H1 (cell line): Measurements from ENCODE around the gene CNOT2. TPM values are rescaled to one million over a fixed set of nuclear protein-coding genes. Genes with fewer than 3 reads are reported as not detected.

Source experiments
- CTCF ChIA-PET: fragments of 300-600 bp; sonication (Branson Sonifier 250); formaldehyde crosslinking; loops from one replicate; lab custom pipeline; 2021; ENCODE audit not compliant: partially characterized antibody; lab: Charles Lee
- POLR2A ChIA-PET: fragments of 300-600 bp; sonication (Branson Sonifier 250); formaldehyde crosslinking; loops from one replicate; lab custom pipeline; 2021; ENCODE audit warnings: inconsistent platforms; ENCODE audit not compliant: partially characterized antibody; lab: Charles Lee
- DNase-seq, 2 experiments: peaks; one replicate each; pipeline versions ENCODE4 v3.0.0 to v3.0.0-alpha.2; 2010 to 2022; ENCODE audit warnings: low spot score in 2 of 2, low read depth in 1 of 2, mixed read lengths in 1 of 2
- FAIRE-seq: peaks from 2 replicates; lab custom pipeline; 2011; peaks lifted over from hg19 to GRCh38; lab: Jason Lieb, UNC
- H2AFZ ChIP-seq: 2 replicates; pipeline ENCODE4 v1.8.1; 2012; ENCODE audit warnings: low read length, inconsistent platforms
- H2AK5ac ChIP-seq: 2 replicates; pipeline ENCODE4 v1.6.1; 2013; ENCODE audit warnings: low read depth, low read length
- H2BK120ac ChIP-seq: replicated peaks from 2 replicates; pipeline ENCODE3; 2013; ENCODE audit warnings: low read depth, low read length, inconsistent platforms
- H2BK12ac ChIP-seq: 2 replicates; pipeline ENCODE4 v1.6.1; 2013; ENCODE audit warnings: low read depth, low read length
- H2BK15ac ChIP-seq: 2 replicates; pipeline ENCODE4 v1.6.1; 2013; ENCODE audit warnings: low read length
- H2BK20ac ChIP-seq: 2 replicates; pipeline ENCODE4 v1.6.1; 2013; ENCODE audit warnings: low read length
- H2BK5ac ChIP-seq: 2 replicates; pipeline ENCODE4 v1.6.1; 2013; ENCODE audit warnings: low read depth, low read length
- H3K14ac ChIP-seq: 2 replicates; pipeline ENCODE4 v1.6.1; 2013; ENCODE audit warnings: inconsistent platforms; ENCODE audit not compliant: insufficient read length
- H3K18ac ChIP-seq: 2 replicates; pipeline ENCODE4 v1.6.1; 2013; ENCODE audit warnings: low read length; ENCODE audit errors: extremely low read depth
- H3K23ac ChIP-seq: 2 replicates; pipeline ENCODE4 v1.6.1; 2013; ENCODE audit warnings: inconsistent platforms; ENCODE audit not compliant: insufficient read length
- H3K23me2 ChIP-seq: 2 replicates; pipeline ENCODE4 v1.6.1; 2013; ENCODE audit warnings: low read depth, low read length
- H3K27ac ChIP-seq: 2 replicates; pipeline ENCODE4 v1.6.1; 2011; ENCODE audit warnings: low read depth, low read length, inconsistent platforms
- H3K27me3 ChIP-seq, 4 experiments: replicated peaks in 1 of 4; 1 replicate in 1 of 4; 2 replicates in 3 of 4; pipeline versions ENCODE4 v1.6.1 to v1.8.1; 2011 to 2013; ENCODE audit warnings: low read length in 3 of 4, mild to moderate bottlenecking in 3 of 4, inconsistent platforms in 2 of 4, mixed read lengths in 2 of 4, moderate library complexity in 1 of 4; ENCODE audit not compliant: control insufficient read depth in 3 of 4, insufficient read depth in 3 of 4; ENCODE audit errors: extremely low read depth in 1 of 4
- H3K36me3 ChIP-seq, 4 experiments: 2 replicates each; pipeline versions ENCODE4 v1.6.1 to v1.8.1; 2011 to 2013; ENCODE audit warnings: mild to moderate bottlenecking in 4 of 4, low read length in 3 of 4, moderate library complexity in 2 of 4, control low read depth in 1 of 4, inconsistent platforms in 1 of 4; ENCODE audit not compliant: insufficient read depth in 4 of 4, control insufficient read depth in 2 of 4
- H3K4ac ChIP-seq: replicated peaks from 2 replicates; pipeline ENCODE3; 2013; ENCODE audit warnings: low read length, low read depth, mixed read lengths, inconsistent platforms; ENCODE audit not compliant: insufficient read length
- H3K4me1 ChIP-seq, 4 experiments: replicated peaks in 1 of 4; 1 replicate in 1 of 4; 2 replicates in 3 of 4; pipeline versions ENCODE4 v1.6.1 to v1.8.1; 2011 to 2013; ENCODE audit warnings: low read length in 3 of 4, inconsistent platforms in 2 of 4, mixed read lengths in 1 of 4; ENCODE audit not compliant: insufficient read depth in 4 of 4, control insufficient read depth in 3 of 4
- H3K4me2 ChIP-seq, 2 experiments: 2 replicates each; pipeline versions ENCODE4 v1.6.1 to v1.8.1; 2011 to 2013; ENCODE audit warnings: low read depth in 2 of 2, low read length in 2 of 2, control low read depth in 1 of 2, inconsistent platforms in 1 of 2, mild to moderate bottlenecking in 1 of 2; ENCODE audit not compliant: insufficient read depth in 1 of 2
- H3K4me3 ChIP-seq, 4 experiments: fragments of 200-600, 300-600 bp in 1 of 4; sonication (generic), shearing (Covaris generic), sonication (Bioruptor Twin) in 1 of 4; 2 replicates each; pipeline versions ENCODE4 v1.5.1 to v1.8.1; 2011 to 2016; ENCODE audit warnings: low read length in 4 of 4, low read depth in 3 of 4, control low read depth in 2 of 4, inconsistent platforms in 2 of 4, mild to moderate bottlenecking in 2 of 4, mixed read lengths in 1 of 4, moderate library complexity in 1 of 4; ENCODE audit not compliant: insufficient read depth in 2 of 4; ENCODE audit errors: extremely low read depth in 1 of 4
- H3K56ac ChIP-seq: replicated peaks from 2 replicates; pipeline ENCODE3; 2013; ENCODE audit warnings: low read depth, mild to moderate bottlenecking, mixed read lengths, low read length, inconsistent platforms; ENCODE audit not compliant: insufficient read length
- H3K79me1 ChIP-seq: 2 replicates; pipeline ENCODE4 v1.6.1; 2013; ENCODE audit warnings: low read depth, low read length, control low read depth
- H3K79me2 ChIP-seq, 2 experiments: 2 replicates each; pipeline versions ENCODE4 v1.6.1 to v1.8.1; 2012 to 2013; ENCODE audit warnings: low read length in 2 of 2, mild to moderate bottlenecking in 2 of 2, inconsistent platforms in 1 of 2; ENCODE audit not compliant: insufficient read depth in 2 of 2, control insufficient read depth in 1 of 2
- H3K9ac ChIP-seq, 4 experiments: replicated peaks in 1 of 4; 1 replicate in 1 of 4; 2 replicates in 3 of 4; pipeline versions ENCODE4 v1.6.1 to v1.8.1; 2011 to 2013; ENCODE audit warnings: low read depth in 3 of 4, low read length in 3 of 4, control low read depth in 2 of 4, mild to moderate bottlenecking in 2 of 4, moderate library complexity in 2 of 4, inconsistent platforms in 1 of 4; ENCODE audit errors: extremely low read depth in 1 of 4
- H3K9me3 ChIP-seq, 2 experiments: 2 replicates each; pipeline versions ENCODE4 v1.6.1 to v1.8.1; 2012 to 2013; ENCODE audit warnings: mild to moderate bottlenecking in 2 of 2, moderate library complexity in 2 of 2, control low read depth in 1 of 2, inconsistent platforms in 1 of 2, low read depth in 1 of 2, low read length in 1 of 2, mixed read lengths in 1 of 2; ENCODE audit not compliant: insufficient read depth in 2 of 2
- H4K20me1 ChIP-seq, 2 experiments: replicated peaks in 1 of 2; 2 replicates each; pipeline versions ENCODE3 to v1.8.1; 2011 to 2013; ENCODE audit warnings: inconsistent platforms in 2 of 2, low read length in 2 of 2, mild to moderate bottlenecking in 1 of 2; ENCODE audit not compliant: insufficient read depth in 2 of 2, control insufficient read depth in 1 of 2
- H4K5ac ChIP-seq: 2 replicates; pipeline ENCODE4 v1.6.1; 2013; ENCODE audit warnings: low read length, low read depth, mixed read lengths, inconsistent platforms; ENCODE audit not compliant: insufficient read length
- H4K8ac ChIP-seq: 2 replicates; pipeline ENCODE4 v1.8.0; 2013; ENCODE audit warnings: mild to moderate bottlenecking, moderate library complexity, low read length, inconsistent platforms; ENCODE audit not compliant: insufficient read depth; ENCODE audit errors: extremely low read depth
- H4K91ac ChIP-seq: replicated peaks from 2 replicates; pipeline ENCODE3; 2013; ENCODE audit warnings: low read length, mixed read lengths, inconsistent platforms; ENCODE audit not compliant: insufficient read length
- MAFK ChIP-seq: IDR thresholded peaks from 2 replicates; pipeline ENCODE4 v1.6.1; 2012; ENCODE audit warnings: low read depth, mild to moderate bottlenecking, improper control_type of control experiment, low read length
- WGBS, 2 experiments: shearing (Covaris generic) in 1 of 2; methylation state at CpG; one replicate each; pipeline versions ENCODE4 v1.1.6 to v1.1.7; 2013 to 2015; ENCODE audit warnings: low lambda C conversion rate in 2 of 2, mixed read lengths in 2 of 2, inconsistent platforms in 1 of 2, low coverage in 1 of 2, missing lambda C conversion rate in 1 of 2; ENCODE audit not compliant: insufficient replicate concordance in 2 of 2, insufficient coverage in 1 of 2, insufficient read length in 1 of 2; ENCODE audit errors: extremely low coverage in 1 of 2, missing lambda C conversion rate in 1 of 2; 5-methylcytosine and 5-hydroxymethylcytosine counted together
- polyA plus RNA-seq, 7 experiments: library from polyadenylated mRNA; depleted of rRNA in 3 of 7; stranded (reverse) in 5 of 7; unstranded in 2 of 7; fragments of >200 nt in 5 of 7; fragments of 200-250 nt in 2 of 7; gene quantifications; 1 replicate in 5 of 7; 2 replicates in 1 of 7; 4 replicates in 1 of 7; pipeline versions ENCODE4 v1.2.1 to v1.2.3, GENCODE V29; 2011 to 2013; ENCODE audit warnings: missing spikeins in 2 of 7, mixed read lengths in 2 of 7
- total RNA-seq: library from RNA; stranded (reverse); fragmentation: NEBNext Ultra II Directional; extraction: Animal tissue kit (Norgen Biotek cat#: 25700); gene quantifications from 2 replicates; pipeline ENCODE4 v1.2.1, GENCODE V29; 2021

Gene CNOT2
- total and polyA plus RNA-seq, 2 of the 8 experiments (the other 6 are each of a cell fraction or from before 2014, with no cell fraction given), result 61.2 to 64.8 TPM

GRCh38 chr12:70327541-70327940 lies 84.3 kb downstream of the CNOT2 start:
- H3K4me2 ChIP-seq, result no peak overlapping the region
- no peak overlapping the region for H3K9ac ChIP-seq
- no peak overlapping the region for H3K27ac ChIP-seq
- H2BK15ac ChIP-seq, result no peak overlapping the region
- H2BK20ac ChIP-seq, result no peak overlapping the region
- WGBS, 2 experiments, result 95% methylated on average over 2 of the region's 2 CpGs; no CpG with 5 or more reads in 1 of the 2 experiments
- DNase-seq, result no peak
- no peaks in the 10 kb centered on the region for H3K9me3 ChIP-seq
- no peak for TF ChIP-seq MAFK
- ChIA-PET CTCF (interaction anchor here (0.6 to 1.2 kb wide), 2 partner anchors 44 to 403 kb away, joined by 3 to 4 read pairs; no protein-coding TSS in a partner anchor), POLR2A (no interaction called here)
- H3K14ac ChIP-seq, result no peak overlapping the region
- H3K4me1 ChIP-seq, result no peaks in the 10 kb centered on the region
- H3K79me1 ChIP-seq, result no peaks in the 10 kb centered on the region
- no peak overlapping the region for H3K23ac ChIP-seq
- peaks cover 0 to 3% (median 0%) of the 10 kb centered on the region in 4 experiments; a peak in 1 of 8 replicates for H3K36me3 ChIP-seq
- H2AK5ac ChIP-seq, result no peak overlapping the region
- H2AFZ ChIP-seq, result no peak overlapping the region
- H3K56ac ChIP-seq, result no peak overlapping the region
- H2BK120ac ChIP-seq, result no peak overlapping the region
- no peaks in the 10 kb centered on the region for H3K23me2 ChIP-seq
- H3K79me2 ChIP-seq, result no peaks in the 10 kb centered on the region; a peak in 1 of 4 replicates
- H2BK5ac ChIP-seq, result no peak overlapping the region
- no peak overlapping the region for H4K8ac ChIP-seq
- no peak for FAIRE-seq
- no peak overlapping the region for H3K4ac ChIP-seq
- no peaks in the 10 kb centered on the region for H3K27me3 ChIP-seq
- H2BK12ac ChIP-seq, result no peak overlapping the region
- no peak overlapping the region for H4K91ac ChIP-seq
- peaks cover 0 to 2% of the 10 kb centered on the region in 2 experiments for H4K20me1 ChIP-seq
- H4K5ac ChIP-seq, result no peak overlapping the region
- H3K18ac ChIP-seq, result no peak overlapping the region
- H3K4me3 ChIP-seq, result no peak overlapping the region
